GM21447 (cell line): ENCODE data around the gene WDFY4.
"Not testable (repeated sequence)": the region's sequence is repeated elsewhere in the genome, so short reads cannot be mapped to it uniquely, and the experiment has no call there.

Experiments used
- ATAC-seq: cut with Tn5 transposase; IDR thresholded peaks from one replicate; pipeline ENCODE4 v1.9.1; 2021; ENCODE audit not compliant: unreplicated experiment

Gene WDFY4

GRCh38 chr10:48684792-48685623 lies at the start of gene WDFY4:
TSS of gene WDFY4 (plus strand) at chr10:48684873. CDS start at chr10:48709733, 24,860 bp downstream.
- peak; percentile 71 for ATAC-seq

GRCh38 chr10:48634984-48635557 lies 49.6 kb upstream of the WDFY4 start:
- no peak for ATAC-seq

GRCh38 chr10:48636231-48636630 lies 48.4 kb upstream of the WDFY4 start:
- ATAC-seq: no peak

- ATAC-seq: no peak
Observed at GRCh38 chr10:48636901-48637300, 47.8 kb upstream of the WDFY4 start.

GRCh38 chr10:48638158-48638557 lies 46.5 kb upstream of the WDFY4 start:
- ATAC-seq: no peak

GRCh38 chr10:48638739-48639527 lies 45.7 kb upstream of the WDFY4 start:
- no peak for ATAC-seq

GRCh38 chr10:48639632-48640031 lies 45.0 kb upstream of the WDFY4 start:
- ATAC-seq: no peak

- ATAC-seq: no peak
Observed at GRCh38 chr10:48640326-48640725, 44.3 kb upstream of the WDFY4 start.

GRCh38 chr10:48641099-48641690 lies 43.5 kb upstream of the WDFY4 start:
- ATAC-seq: not testable (repeated sequence)

GRCh38 chr10:48645600-48645999 lies 39.1 kb upstream of the WDFY4 start:
- no peak for ATAC-seq

GRCh38 chr10:48647073-48647472 lies 37.6 kb upstream of the WDFY4 start:
- not testable (repeated sequence) for ATAC-seq

- ATAC-seq: no peak
Observed at GRCh38 chr10:48648172-48648942, 36.3 kb upstream of the WDFY4 start.

- no peak for ATAC-seq
Observed at GRCh38 chr10:48649349-48649944, 35.2 kb upstream of the WDFY4 start.

GRCh38 chr10:48651293-48651692 lies 33.4 kb upstream of the WDFY4 start:
- no peak for ATAC-seq

- ATAC-seq: no peak
Observed at GRCh38 chr10:48651839-48652238, 32.8 kb upstream of the WDFY4 start.

GRCh38 chr10:48652344-48652743 lies 32.3 kb upstream of the WDFY4 start:
- no peak for ATAC-seq

GRCh38 chr10:48653347-48653746 lies 31.3 kb upstream of the WDFY4 start:
- no peak for ATAC-seq

- ATAC-seq: no peak
Observed at GRCh38 chr10:48653944-48654698, 30.6 kb upstream of the WDFY4 start.

GRCh38 chr10:48655411-48656240 lies 29.0 kb upstream of the WDFY4 start:
- peak; percentile 32 for ATAC-seq
